NB4 (cell line): ENCODE results near the gene NUTM2D.
"Not testable (repeated sequence)": the region's sequence is repeated elsewhere in the genome, so short reads cannot be mapped to it uniquely, and the experiment has no call there.

Experiments
- POLR2A ChIP-seq: IDR thresholded peaks from 2 replicates; pipeline ENCODE4 v1.6.1; 2011; ENCODE audit warnings: mild to moderate bottlenecking; ENCODE audit not compliant: insufficient read length; ENCODE audit errors: extremely low read depth
- TF ChIP-seq, protein P1 (sequence below): IDR thresholded peaks from one replicate; pipeline ENCODE4 v1.5.1; 2012; ENCODE audit warnings: low read depth, low read length
- TF ChIP-seq, protein P2 (sequence below): IDR thresholded peaks from 2 replicates; pipeline ENCODE4 v1.6.1; 2011; ENCODE audit warnings: low read depth, low read length

DNA sequence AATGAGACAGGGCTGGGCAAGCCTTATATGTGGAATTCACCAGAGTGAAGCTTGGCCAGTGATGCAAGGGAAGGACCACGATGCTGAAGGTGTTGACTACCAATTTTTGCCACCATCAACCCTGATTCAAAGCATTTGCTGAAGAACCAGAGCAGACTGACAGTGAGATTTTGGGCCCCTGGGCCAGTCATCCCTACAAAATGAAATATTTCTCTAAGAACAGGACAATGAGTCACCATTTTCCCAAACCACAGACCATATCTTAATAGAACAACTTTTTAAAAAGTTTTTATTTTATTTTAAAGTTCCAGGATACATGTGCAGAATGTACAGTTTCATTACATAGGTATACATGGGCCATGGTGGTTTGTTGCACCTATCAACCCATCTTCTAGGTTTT lies 16.5 kb downstream of the NUTM2D start:
- TF ChIP-seq, protein P1, sequence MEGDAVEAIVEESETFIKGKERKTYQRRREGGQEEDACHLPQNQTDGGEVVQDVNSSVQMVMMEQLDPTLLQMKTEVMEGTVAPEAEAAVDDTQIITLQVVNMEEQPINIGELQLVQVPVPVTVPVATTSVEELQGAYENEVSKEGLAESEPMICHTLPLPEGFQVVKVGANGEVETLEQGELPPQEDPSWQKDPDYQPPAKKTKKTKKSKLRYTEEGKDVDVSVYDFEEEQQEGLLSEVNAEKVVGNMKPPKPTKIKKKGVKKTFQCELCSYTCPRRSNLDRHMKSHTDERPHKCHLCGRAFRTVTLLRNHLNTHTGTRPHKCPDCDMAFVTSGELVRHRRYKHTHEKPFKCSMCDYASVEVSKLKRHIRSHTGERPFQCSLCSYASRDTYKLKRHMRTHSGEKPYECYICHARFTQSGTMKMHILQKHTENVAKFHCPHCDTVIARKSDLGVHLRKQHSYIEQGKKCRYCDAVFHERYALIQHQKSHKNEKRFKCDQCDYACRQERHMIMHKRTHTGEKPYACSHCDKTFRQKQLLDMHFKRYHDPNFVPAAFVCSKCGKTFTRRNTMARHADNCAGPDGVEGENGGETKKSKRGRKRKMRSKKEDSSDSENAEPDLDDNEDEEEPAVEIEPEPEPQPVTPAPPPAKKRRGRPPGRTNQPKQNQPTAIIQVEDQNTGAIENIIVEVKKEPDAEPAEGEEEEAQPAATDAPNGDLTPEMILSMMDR = not testable (repeated sequence)
- not testable (repeated sequence) for TF ChIP-seq POLR2A
- TF ChIP-seq, protein P2, sequence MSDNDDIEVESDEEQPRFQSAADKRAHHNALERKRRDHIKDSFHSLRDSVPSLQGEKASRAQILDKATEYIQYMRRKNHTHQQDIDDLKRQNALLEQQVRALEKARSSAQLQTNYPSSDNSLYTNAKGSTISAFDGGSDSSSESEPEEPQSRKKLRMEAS = not testable (repeated sequence)
